ENCODE measurements around the gene PSMB2.

DNA sequence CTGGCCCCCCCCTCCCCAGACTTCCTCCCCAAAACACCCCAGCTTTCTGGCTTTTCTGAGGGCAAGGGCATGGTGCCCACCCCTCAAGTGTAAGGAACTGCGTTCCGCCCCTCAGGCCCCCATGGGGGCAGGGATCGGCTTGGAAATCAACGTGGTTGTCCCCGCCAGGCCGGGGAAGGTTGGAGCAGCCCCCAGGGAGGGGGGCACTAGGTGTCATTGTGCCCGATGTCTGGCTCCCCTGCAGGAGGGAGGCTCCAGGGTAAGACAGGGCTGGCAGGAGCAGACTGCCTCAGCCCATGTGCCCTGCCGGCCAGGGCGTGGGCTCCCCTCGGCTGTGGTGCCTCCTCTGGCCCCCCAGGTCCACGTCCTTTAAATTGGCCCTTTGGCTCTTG, 75.6 kb downstream of the PSMB2 start:
- TF ChIP-seq CTCF (IDR thresholded peaks at IDR 0.05) (no peak), EP300 (IDR thresholded peaks at IDR 0.05) (no peak), POLR2AphosphoS5 (IDR thresholded peaks at IDR 0.05) (no peak), POLR2A (IDR thresholded peaks at IDR 0.05) (no peak)
